Measurements from ENCODE around the gene TAOK1.

DNA sequence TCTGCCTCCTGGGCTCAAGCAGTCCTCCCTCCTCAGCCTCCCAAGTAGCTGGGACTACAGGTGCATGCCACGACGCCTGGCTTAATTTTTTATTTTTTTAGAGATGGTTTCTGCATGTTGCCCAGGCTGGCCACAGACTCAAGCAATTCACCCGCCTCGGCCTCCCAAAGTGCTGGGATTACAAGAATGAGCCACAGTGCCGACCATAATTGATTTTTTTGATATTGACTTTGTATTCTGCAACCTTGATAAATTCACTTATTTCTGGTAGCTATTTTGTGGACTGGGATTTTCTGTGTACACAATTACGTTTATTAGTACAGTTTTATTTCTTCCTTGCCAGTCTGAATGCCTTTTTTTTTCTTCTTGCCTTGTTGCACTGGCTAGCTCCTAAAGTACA, 30.0 kb downstream of the TAOK1 start:
- TF ChIP-seq, protein P1, sequence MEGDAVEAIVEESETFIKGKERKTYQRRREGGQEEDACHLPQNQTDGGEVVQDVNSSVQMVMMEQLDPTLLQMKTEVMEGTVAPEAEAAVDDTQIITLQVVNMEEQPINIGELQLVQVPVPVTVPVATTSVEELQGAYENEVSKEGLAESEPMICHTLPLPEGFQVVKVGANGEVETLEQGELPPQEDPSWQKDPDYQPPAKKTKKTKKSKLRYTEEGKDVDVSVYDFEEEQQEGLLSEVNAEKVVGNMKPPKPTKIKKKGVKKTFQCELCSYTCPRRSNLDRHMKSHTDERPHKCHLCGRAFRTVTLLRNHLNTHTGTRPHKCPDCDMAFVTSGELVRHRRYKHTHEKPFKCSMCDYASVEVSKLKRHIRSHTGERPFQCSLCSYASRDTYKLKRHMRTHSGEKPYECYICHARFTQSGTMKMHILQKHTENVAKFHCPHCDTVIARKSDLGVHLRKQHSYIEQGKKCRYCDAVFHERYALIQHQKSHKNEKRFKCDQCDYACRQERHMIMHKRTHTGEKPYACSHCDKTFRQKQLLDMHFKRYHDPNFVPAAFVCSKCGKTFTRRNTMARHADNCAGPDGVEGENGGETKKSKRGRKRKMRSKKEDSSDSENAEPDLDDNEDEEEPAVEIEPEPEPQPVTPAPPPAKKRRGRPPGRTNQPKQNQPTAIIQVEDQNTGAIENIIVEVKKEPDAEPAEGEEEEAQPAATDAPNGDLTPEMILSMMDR (tag by site-specific recombination; IDR thresholded peaks at IDR 0.05), result no peak
- TF ChIP-seq GLI2 (tag by site-specific recombination; IDR thresholded peaks at IDR 0.05; ENCODE audit: borderline replicate concordance, low read depth) (no peak), ZNF280D (tag by site-specific recombination; IDR thresholded peaks at IDR 0.05) (no peak), ZNF792 (tag by site-specific recombination; IDR thresholded peaks at IDR 0.05) (no peak), ZNF138 (tag by site-specific recombination; IDR thresholded peaks at IDR 0.05; ENCODE audit: borderline replicate concordance) (no peak), PBX3 (CRISPR knock-in tag; IDR thresholded peaks at IDR 0.05) (no peak)
- TF ChIP-seq, protein P2, sequence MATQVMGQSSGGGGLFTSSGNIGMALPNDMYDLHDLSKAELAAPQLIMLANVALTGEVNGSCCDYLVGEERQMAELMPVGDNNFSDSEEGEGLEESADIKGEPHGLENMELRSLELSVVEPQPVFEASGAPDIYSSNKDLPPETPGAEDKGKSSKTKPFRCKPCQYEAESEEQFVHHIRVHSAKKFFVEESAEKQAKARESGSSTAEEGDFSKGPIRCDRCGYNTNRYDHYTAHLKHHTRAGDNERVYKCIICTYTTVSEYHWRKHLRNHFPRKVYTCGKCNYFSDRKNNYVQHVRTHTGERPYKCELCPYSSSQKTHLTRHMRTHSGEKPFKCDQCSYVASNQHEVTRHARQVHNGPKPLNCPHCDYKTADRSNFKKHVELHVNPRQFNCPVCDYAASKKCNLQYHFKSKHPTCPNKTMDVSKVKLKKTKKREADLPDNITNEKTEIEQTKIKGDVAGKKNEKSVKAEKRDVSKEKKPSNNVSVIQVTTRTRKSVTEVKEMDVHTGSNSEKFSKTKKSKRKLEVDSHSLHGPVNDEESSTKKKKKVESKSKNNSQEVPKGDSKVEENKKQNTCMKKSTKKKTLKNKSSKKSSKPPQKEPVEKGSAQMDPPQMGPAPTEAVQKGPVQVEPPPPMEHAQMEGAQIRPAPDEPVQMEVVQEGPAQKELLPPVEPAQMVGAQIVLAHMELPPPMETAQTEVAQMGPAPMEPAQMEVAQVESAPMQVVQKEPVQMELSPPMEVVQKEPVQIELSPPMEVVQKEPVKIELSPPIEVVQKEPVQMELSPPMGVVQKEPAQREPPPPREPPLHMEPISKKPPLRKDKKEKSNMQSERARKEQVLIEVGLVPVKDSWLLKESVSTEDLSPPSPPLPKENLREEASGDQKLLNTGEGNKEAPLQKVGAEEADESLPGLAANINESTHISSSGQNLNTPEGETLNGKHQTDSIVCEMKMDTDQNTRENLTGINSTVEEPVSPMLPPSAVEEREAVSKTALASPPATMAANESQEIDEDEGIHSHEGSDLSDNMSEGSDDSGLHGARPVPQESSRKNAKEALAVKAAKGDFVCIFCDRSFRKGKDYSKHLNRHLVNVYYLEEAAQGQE (tag by site-specific recombination; IDR thresholded peaks at IDR 0.05), result no peak

All from HEK293 (cell line).